ENCODE data around the gene KRT4. TPM values are rescaled to one million over a fixed set of nuclear protein-coding genes. Genes with fewer than 3 reads are reported as not detected.

The KRT4 gene
- total and polyA plus RNA-seq, 12 donors, result 2.5 TPM; not detected in 11

DNA sequence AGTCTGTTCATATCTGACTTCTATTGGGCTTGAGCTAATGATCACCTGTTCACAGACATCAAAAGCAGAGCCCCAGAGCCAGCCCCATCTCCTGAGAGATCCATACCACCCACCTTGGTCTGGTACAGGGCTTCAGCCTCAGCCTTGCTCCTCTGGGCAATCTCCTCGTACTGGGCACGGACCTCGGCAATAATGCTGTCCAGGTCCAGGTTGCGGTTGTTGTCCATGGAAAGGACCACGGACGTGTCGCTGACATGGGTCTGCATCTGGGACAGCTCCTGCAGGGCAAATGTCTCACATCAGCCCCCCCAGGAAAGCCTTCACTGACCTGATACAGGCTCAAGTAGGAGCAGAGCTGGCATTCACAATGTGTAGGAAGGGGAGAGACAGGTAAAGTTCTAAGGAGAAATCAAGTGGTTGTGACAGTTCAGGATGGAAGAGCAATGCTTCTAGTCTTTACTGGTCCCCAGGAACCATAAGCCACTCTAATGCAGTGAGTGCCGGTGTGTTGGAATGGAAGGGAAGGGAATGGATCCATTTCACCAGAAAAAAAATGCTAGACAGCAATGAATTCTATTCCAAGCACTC is 5.2 kb downstream of the KRT4 start:
- H3K4me1 ChIP-seq, result no peaks in the 10 kb centered on the region
- no peaks in the 10 kb centered on the region for H3K9me3 ChIP-seq
- no peak overlapping the region for H3K27ac ChIP-seq
- WGBS, 2 donors, result 88 to 89% methylated on average over 8 of the region's 8 CpGs
- intact Hi-C loops (cut with DNase I), result no loop called here
- TF ChIP-seq, protein P1, sequence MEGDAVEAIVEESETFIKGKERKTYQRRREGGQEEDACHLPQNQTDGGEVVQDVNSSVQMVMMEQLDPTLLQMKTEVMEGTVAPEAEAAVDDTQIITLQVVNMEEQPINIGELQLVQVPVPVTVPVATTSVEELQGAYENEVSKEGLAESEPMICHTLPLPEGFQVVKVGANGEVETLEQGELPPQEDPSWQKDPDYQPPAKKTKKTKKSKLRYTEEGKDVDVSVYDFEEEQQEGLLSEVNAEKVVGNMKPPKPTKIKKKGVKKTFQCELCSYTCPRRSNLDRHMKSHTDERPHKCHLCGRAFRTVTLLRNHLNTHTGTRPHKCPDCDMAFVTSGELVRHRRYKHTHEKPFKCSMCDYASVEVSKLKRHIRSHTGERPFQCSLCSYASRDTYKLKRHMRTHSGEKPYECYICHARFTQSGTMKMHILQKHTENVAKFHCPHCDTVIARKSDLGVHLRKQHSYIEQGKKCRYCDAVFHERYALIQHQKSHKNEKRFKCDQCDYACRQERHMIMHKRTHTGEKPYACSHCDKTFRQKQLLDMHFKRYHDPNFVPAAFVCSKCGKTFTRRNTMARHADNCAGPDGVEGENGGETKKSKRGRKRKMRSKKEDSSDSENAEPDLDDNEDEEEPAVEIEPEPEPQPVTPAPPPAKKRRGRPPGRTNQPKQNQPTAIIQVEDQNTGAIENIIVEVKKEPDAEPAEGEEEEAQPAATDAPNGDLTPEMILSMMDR (IDR thresholded peaks at IDR 0.05), result no peak
- DNase-seq, result no peak
- peaks cover 0 to 36% (median 13%) of the 10 kb centered on the region in 7 donors for H3K27me3 ChIP-seq
- H3K4me3 ChIP-seq, result no peak overlapping the region
- H3K36me3 ChIP-seq, result no peaks in the 10 kb centered on the region
- ATAC-seq, result no peak

DNA sequence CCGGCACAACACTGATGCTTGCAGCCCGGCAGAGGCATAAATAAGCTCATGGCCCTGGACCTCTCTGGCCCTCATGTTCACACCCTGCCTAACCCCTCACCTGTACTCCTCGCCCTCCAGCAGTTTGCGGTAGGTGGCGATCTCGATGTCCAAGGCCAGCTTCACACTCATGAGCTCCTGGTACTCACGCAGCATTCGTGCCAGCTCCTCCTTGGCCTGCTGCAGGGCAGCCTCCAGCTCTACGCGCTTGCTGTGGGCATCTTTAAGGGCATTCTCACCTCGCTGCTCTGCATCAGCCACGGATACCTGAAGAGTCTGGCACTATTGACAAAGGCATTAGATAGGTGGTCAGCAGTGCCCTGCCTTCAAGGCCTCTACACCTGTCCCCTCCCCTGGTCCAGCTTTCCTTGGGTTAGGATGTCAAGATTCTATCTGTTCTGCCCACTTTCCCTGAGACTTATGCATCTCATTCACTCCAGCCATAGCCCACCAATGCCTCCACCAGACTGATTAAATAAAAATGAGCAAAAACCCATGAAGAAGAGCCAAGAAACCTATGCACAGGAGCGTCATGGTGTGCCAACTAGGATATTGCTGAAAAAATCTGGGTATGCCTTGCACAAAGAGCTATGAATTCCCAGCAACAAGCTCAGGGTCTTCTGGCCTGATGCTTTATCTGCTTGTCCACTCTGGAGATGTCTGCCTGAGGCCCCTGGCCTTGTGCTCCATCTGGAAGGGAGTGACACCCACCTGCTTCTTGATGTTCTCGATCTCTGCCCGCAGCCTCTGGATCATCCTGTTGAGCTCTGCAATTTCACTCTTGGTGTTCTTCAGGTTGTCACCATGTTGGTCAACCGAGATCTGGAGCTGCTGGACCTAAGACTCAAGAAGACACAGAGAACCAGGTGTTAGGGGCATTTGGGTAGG is 6.1 kb downstream of the KRT4 start:
- intact Hi-C loops (cut with DNase I), result no loop called here
- H3K4me3 ChIP-seq, result no peak overlapping the region
- no peaks in the 10 kb centered on the region for H3K36me3 ChIP-seq
- no peaks in the 10 kb centered on the region for H3K4me1 ChIP-seq
- WGBS, 2 donors, result 83 to 85% methylated on average over 16 of the region's 16 CpGs
- TF ChIP-seq, protein P1 (IDR thresholded peaks at IDR 0.05), result no peak
- H3K27ac ChIP-seq, result no peak overlapping the region
- H3K27me3 ChIP-seq, result peaks cover 0 to 36% (median 13%) of the 10 kb centered on the region in 7 donors
- no peaks in the 10 kb centered on the region for H3K9me3 ChIP-seq
- ATAC-seq (no peak), DNase-seq (no peak)

DNA sequence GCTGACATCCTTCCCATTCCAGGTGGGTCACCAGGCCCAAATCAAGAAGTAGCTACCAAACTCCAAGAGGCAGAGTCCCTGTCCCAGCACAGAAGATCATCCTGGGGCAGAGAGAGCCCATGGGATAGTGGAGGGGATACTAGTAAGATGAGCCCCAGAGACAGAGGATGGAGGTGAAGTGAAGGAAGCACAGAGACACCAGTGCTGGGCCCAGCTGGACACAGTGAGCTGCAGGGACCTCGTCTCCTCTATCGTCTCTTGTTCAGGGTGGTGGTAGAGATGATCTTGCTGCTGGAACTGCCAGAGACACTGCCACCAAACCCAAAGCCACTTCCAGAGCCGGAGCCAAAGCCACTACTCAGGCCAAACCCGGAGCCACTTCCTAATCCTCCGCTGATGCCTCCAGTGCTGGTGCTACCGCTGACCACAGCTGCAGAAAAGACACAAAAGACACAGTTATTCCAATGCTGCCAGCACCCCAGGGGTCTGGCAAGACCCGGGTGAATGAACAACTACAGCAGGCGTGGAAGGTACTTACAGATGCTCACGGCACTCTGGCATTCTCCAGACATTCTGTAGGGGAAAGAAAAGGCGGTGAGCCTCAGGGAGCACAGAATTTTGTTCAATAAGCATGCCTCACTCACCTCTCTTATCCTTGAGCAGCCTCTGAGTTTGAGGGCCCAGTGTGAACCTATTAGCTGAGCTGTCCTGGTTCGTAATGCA is 6.9 kb downstream of the KRT4 start:
- intact Hi-C loops (cut with DNase I), result no loop called here
- Histone ChIP-seq H3K9me3 (no peaks in the 10 kb centered on the region), H3K4me1 (no peaks in the 10 kb centered on the region), H3K36me3 (no peaks in the 10 kb centered on the region), H3K27ac (no peak overlapping the region), H3K27me3 (peaks cover 0 to 36% (median 13%) of the 10 kb centered on the region in 7 donors), H3K4me3 (no peak overlapping the region)
- DNase-seq, result no peak
- TF ChIP-seq, protein P1 (IDR thresholded peaks at IDR 0.05), result no peak
- ATAC-seq, result no peak
- 81 to 87% methylated on average over 11 of the region's 11 CpGs for WGBS, 2 donors

DNA sequence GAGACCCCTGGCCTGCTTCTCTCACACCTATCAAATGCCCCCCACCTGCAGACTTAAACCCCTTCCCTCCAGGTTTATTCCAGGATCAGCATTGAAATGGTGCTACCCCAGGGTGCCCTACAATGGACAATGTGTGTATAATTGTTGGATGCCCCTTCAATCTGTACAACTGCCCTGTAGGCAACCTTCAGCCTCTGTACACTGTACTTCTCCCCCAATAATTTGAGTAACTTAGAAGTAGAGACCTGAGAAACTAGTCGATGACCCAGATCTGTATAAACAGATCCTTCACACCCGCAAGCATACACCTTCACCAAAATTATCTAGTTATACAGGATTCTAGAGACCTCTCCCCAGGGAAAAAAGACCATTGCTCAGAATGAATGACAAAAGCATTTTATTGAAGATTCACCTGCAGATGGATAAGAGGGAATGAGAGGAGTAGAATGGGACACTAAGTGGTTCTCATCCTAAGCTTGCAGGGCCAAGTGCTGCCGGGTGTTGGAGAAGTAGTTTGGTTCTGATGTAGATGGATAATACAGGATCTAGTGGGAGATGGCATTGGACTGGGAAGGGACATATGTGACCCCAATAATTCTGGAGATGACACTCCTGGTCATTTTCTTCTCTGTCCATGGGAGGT is 7.6 kb downstream of the KRT4 start:
- Histone ChIP-seq H3K36me3 (no peaks in the 10 kb centered on the region), H3K4me1 (no peaks in the 10 kb centered on the region), H3K4me3 (no peak overlapping the region), H3K9me3 (no peaks in the 10 kb centered on the region), H3K27me3 (peaks cover 0 to 33% (median 13%) of the 10 kb centered on the region in 7 donors), H3K27ac (no peak overlapping the region)
- ATAC-seq, result no peak
- intact Hi-C loops (cut with DNase I), result no loop called here
- no peak for DNase-seq
- TF ChIP-seq, protein P1 (IDR thresholded peaks at IDR 0.05), result no peak
- WGBS, 2 donors, result 92 to 95% methylated on average over 3 of the region's 3 CpGs

Measured in heart right ventricle (tissue), 16 donors.